Naive B cell (primary cell): ENCODE results near the gene PSMC4. TPM values are rescaled to one million over a fixed set of nuclear protein-coding genes. Genes with fewer than 3 reads are reported as not detected.

ENCODE experiments used
- ATAC-seq, 2 donors: fragments of 150-1000 bp; cut with Tn5 transposase; 2 replicates each; pipeline ENCODE4 v1.10.0; 2021; ENCODE audit warnings: low read depth in 2 of 2, mild to moderate bottlenecking in 2 of 2, moderate library complexity in 2 of 2
- DNase-seq: peaks from one replicate; pipeline ENCODE4 v3.0.0; 2022
- H3K27ac Mint-ChIP-seq, 6 donors: one replicate each; pipeline ENCODE4 v1.8.0; 2020 to 2022; ENCODE audit warnings: mild to moderate bottlenecking in 6 of 6, mixed read lengths in 6 of 6, moderate library complexity in 5 of 6, inconsistent platforms in 2 of 6
- H3K27me3 Mint-ChIP-seq, 3 donors: one replicate each; pipeline ENCODE4 v1.8.0; 2021 to 2022; ENCODE audit warnings: mixed read lengths in 3 of 3, mild to moderate bottlenecking in 1 of 3
- H3K36me3 Mint-ChIP-seq, 2 donors: one replicate each; pipeline ENCODE4 v1.8.0; 2020 to 2022; ENCODE audit warnings: mixed read lengths in 2 of 2, inconsistent platforms in 1 of 2, mild to moderate bottlenecking in 1 of 2
- H3K4me1 Mint-ChIP-seq, 3 donors: one replicate each; pipeline ENCODE4 v1.8.0; 2020 to 2022; ENCODE audit warnings: mixed read lengths in 3 of 3, inconsistent platforms in 1 of 3, mild to moderate bottlenecking in 1 of 3, moderate library complexity in 1 of 3
- H3K4me3 Mint-ChIP-seq, 8 donors: one replicate each; pipeline ENCODE4 v1.8.0; 2020 to 2022; ENCODE audit warnings: mild to moderate bottlenecking in 8 of 8, mixed read lengths in 8 of 8, moderate library complexity in 8 of 8, inconsistent platforms in 2 of 8
- H3K9me3 Mint-ChIP-seq, 7 donors: one replicate each; pipeline ENCODE4 v1.8.0; 2020 to 2022; ENCODE audit warnings: mixed read lengths in 7 of 7, mild to moderate bottlenecking in 5 of 7, inconsistent platforms in 2 of 7, moderate library complexity in 1 of 7
- polyA plus RNA-seq, 6 donors: library from polyadenylated mRNA; unstranded; fragments of 300-500 nt; fragmentation: Illumina TruSeq; gene quantifications; one replicate each; pipeline ENCODE4 v1.2.3, GENCODE V29; 2021; ENCODE audit warnings: low read depth in 6 of 6

The PSMC4 gene
- polyA plus RNA-seq, 6 donors from 2014 or later: 78.2 to 94.5 (median 89.9) TPM

DNA sequence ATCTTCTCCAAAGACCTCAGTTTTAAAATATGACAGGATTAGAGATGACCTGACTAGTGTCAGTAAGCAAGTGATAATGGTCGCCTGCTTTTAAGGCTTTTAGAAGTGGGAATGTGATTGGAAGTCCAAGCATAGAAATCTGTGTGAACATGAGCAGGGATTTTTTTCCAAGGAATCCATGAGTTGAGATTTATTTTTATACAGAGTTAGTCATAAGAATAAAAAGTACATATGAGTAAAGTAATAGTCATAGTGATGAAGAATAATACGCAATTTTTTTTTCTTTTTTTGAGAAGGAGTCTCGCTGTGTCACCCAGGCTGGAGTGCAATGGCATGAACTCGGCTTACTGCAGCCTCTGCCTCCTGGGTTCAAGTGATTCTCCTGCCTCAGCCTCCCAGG, 27.5 kb downstream of the PSMC4 start:
- Mint-ChIP-seq H3K4me1 (peaks cover 19 to 46% (median 25%) of the 10 kb centered on the region in 3 donors), H3K27ac (peak overlapping the region in 3 of 6 donors; percentile 30 to 96 (median 53)), H3K36me3 (no peaks in the 10 kb centered on the region), H3K4me3 (peak overlapping the region; percentile 87 to 100 (median 94)), H3K9me3 (peaks cover 0 to 5% (median 0%) of the 10 kb centered on the region in 7 donors), H3K27me3 (no peaks in the 10 kb centered on the region)
- DNase-seq: no peak
- ATAC-seq: no peak

- Mint-ChIP-seq H3K27me3 (no peaks in the 10 kb centered on the region), H3K9me3 (peaks cover 4 to 12% (median 6%) of the 10 kb centered on the region in 7 donors), H3K36me3 (peaks cover 35 to 37% of the 10 kb centered on the region in 2 donors), H3K4me1 (no peaks in the 10 kb centered on the region), H3K4me3 (no peak overlapping the region), H3K27ac (peak overlapping the region in 1 of 6 donors; percentile 0)
- no peak for DNase-seq
- ATAC-seq: no peak
Observed at GRCh38 chr19:40005691-40006272, 34.8 kb downstream of the PSMC4 start.

DNA sequence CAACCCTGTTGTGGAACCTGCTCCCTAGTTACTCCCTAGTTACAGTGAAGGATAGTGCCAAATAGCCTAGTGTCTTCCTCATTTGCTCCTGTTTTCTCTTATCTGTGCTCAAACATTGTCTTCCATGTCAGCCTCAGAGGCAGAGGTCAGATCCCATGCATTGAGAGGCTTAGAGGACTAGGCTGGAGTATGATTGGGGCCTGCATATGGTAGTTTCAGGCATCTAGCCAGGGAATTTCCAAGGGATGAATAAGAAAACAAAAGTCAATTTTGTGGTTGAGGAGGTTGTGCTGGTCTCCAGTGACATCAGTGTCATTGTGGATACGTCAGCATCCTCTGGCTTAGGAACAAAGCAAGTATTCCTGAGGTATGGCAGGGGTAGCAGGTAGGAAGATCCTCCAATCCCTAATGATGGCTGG, 35.3 kb downstream of the PSMC4 start:
- H3K27me3 Mint-ChIP-seq: no peaks in the 10 kb centered on the region
- ATAC-seq (no peak), DNase-seq (no peak)
- no peak overlapping the region for H3K4me3 Mint-ChIP-seq
- H3K9me3 Mint-ChIP-seq: peaks cover 4 to 14% (median 6%) of the 10 kb centered on the region in 7 donors
- no peaks in the 10 kb centered on the region for H3K4me1 Mint-ChIP-seq
- peaks cover 36 to 39% of the 10 kb centered on the region in 2 donors for H3K36me3 Mint-ChIP-seq
- peak overlapping the region in 2 of 6 donors; percentile 0 to 27 for H3K27ac Mint-ChIP-seq

DNA sequence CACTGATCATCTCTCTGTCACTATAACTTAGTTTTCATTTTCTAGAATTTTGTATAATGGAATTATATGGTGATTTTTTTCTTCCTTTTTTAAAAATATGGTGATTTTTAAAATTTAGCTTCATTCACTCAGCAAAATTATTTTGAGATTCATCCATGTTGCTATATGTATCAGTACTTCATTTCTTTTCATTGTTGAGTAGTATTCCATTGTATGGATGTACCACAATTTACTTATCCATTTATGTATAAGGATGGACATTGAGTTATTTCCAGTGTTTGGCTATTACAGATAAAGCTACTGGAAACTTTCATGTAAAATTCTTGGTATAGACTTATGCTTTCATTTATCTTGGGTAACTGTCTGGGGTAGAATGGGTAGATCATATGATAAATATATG, 38.7 kb downstream of the PSMC4 start:
- H3K36me3 Mint-ChIP-seq: peaks cover 66 to 70% of the 10 kb centered on the region in 2 donors
- DNase-seq (no peak), ATAC-seq (no peak)
- peaks cover 9 to 47% (median 32%) of the 10 kb centered on the region in 7 donors for H3K9me3 Mint-ChIP-seq
- H3K27me3 Mint-ChIP-seq: no peaks in the 10 kb centered on the region
- no peaks in the 10 kb centered on the region for H3K4me1 Mint-ChIP-seq
- H3K4me3 Mint-ChIP-seq: no peak overlapping the region
- H3K27ac Mint-ChIP-seq: no peak overlapping the region

DNA sequence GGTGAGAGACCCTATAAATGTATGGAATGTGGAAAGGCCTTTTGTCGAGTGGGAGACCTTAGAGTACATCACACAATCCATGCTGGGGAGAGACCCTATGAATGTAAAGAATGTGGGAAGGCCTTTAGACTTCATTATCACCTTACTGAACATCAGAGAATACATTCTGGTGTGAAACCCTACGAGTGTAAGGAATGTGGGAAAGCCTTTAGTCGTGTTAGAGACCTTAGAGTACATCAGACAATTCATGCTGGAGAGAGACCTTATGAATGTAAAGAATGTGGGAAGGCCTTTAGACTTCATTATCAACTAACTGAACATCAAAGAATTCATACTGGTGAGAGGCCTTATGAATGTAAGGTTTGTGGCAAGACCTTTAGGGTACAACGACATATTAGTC, 43.0 kb downstream of the PSMC4 start:
- Mint-ChIP-seq H3K4me3 (no peak overlapping the region), H3K4me1 (no peaks in the 10 kb centered on the region), H3K27me3 (no peaks in the 10 kb centered on the region), H3K9me3 (peaks cover 9 to 73% (median 54%) of the 10 kb centered on the region in 7 donors), H3K27ac (no peak overlapping the region), H3K36me3 (peaks cover 54 to 55% of the 10 kb centered on the region in 2 donors)
- ATAC-seq (no peak), DNase-seq (no peak)

GRCh38 chr19:40023969-40024368, 53.0 kb downstream of the PSMC4 start:
- Mint-ChIP-seq H3K36me3 (peaks cover 9 to 52% of the 10 kb centered on the region in 2 donors), H3K27me3 (no peaks in the 10 kb centered on the region), H3K9me3 (peaks cover 18 to 89% (median 56%) of the 10 kb centered on the region in 7 donors), H3K27ac (no peak overlapping the region), H3K4me3 (no peak overlapping the region), H3K4me1 (no peaks in the 10 kb centered on the region)
- DNase-seq: no peak
- ATAC-seq: no peak

GRCh38 chr19:40025938-40026596, 55.1 kb downstream of the PSMC4 start:
- H3K9me3 Mint-ChIP-seq: peaks cover 22 to 87% (median 66%) of the 10 kb centered on the region in 7 donors
- H3K4me3 Mint-ChIP-seq: no peak overlapping the region
- peak overlapping the region in 1 of 6 donors; percentile 67 for H3K27ac Mint-ChIP-seq
- H3K4me1 Mint-ChIP-seq: no peaks in the 10 kb centered on the region
- DNase-seq (no peak), ATAC-seq (no peak)
- no peaks in the 10 kb centered on the region for H3K27me3 Mint-ChIP-seq
- H3K36me3 Mint-ChIP-seq: peaks cover 14 to 48% of the 10 kb centered on the region in 2 donors

GRCh38 chr19:40026597-40026970, 55.6 kb downstream of the PSMC4 start:
- ATAC-seq (no peak), DNase-seq (no peak)
- peaks cover 14 to 48% of the 10 kb centered on the region in 2 donors for H3K36me3 Mint-ChIP-seq
- H3K4me3 Mint-ChIP-seq: no peak overlapping the region
- no peaks in the 10 kb centered on the region for H3K4me1 Mint-ChIP-seq
- no peaks in the 10 kb centered on the region for H3K27me3 Mint-ChIP-seq
- H3K9me3 Mint-ChIP-seq: peaks cover 20 to 85% (median 67%) of the 10 kb centered on the region in 7 donors
- no peak overlapping the region for H3K27ac Mint-ChIP-seq

Other genes starting within 250 kb of the PSMC4 start
- 1 to 10 TPM in 1 of 6 donors, not detected in 5; 2.1 TPM for gene CLC, start 233.1 kb upstream of the PSMC4 start, polyA plus RNA-seq
- not detected for gene LEUTX, start 192.3 kb upstream of the PSMC4 start, polyA plus RNA-seq
- 10 to 100 TPM in 4 of 6 donors, 1 to 10 TPM in 2; 8.8 to 15.9 (median 10.5) TPM for gene DYRK1B, start 137.0 kb upstream of the PSMC4 start, polyA plus RNA-seq
- gene FBL, start 124.8 kb upstream of the PSMC4 start, polyA plus RNA-seq: 100 to 1,000 TPM; 169 to 203 (median 179) TPM
- gene FCGBP, start 36.5 kb upstream of the PSMC4 start, polyA plus RNA-seq: 1 to 10 TPM in 1 of 6 donors, under 1 TPM in 5; 0.15 to 1.7 (median 0.76) TPM
- 1 to 10 TPM in 5 of 6 donors, not detected in 1; 4.1 to 8.5 (median 7.3) TPM for gene ZNF546, start 25.9 kb downstream of the PSMC4 start, polyA plus RNA-seq
- gene ZNF780B, start 85.1 kb downstream of the PSMC4 start, polyA plus RNA-seq: 10 to 100 TPM in 4 of 6 donors, 1 to 10 TPM in 2; 2.5 to 18.4 (median 13.8) TPM
- 10 to 100 TPM; 13.3 to 34.7 (median 18.4) TPM for gene ZNF780A, start 119.8 kb downstream of the PSMC4 start, polyA plus RNA-seq
- 1 to 10 TPM in 1 of 6 donors, under 1 TPM in 2, not detected in 3; 0.13 to 1.3 (median 0.21) TPM for gene MAP3K10, start 220.3 kb downstream of the PSMC4 start, polyA plus RNA-seq
- not detected for gene TTC9B, start 247.2 kb downstream of the PSMC4 start, polyA plus RNA-seq